HG03135 (cell line): ENCODE data around the gene TRAPPC3.
A peak's percentile ranks its signal among the peaks of the same experiment; 100 is the strongest.

ENCODE experiments used
- ATAC-seq: cut with Tn5 transposase; IDR thresholded peaks from one replicate; pipeline ENCODE4 v1.9.1; 2021; ENCODE audit warnings: mild to moderate bottlenecking, moderate library complexity; ENCODE audit not compliant: unreplicated experiment

Gene TRAPPC3

GRCh38 chr1:36154335-36154734 lies 5.0 kb upstream of the TRAPPC3 start:
- no peak for ATAC-seq

GRCh38 chr1:36153476-36153875 lies 4.2 kb upstream of the TRAPPC3 start:
- ATAC-seq, result no peak

GRCh38 chr1:36151845-36152203 lies 2.5 kb upstream of the TRAPPC3 start:
- ATAC-seq, result no peak

GRCh38 chr1:36151134-36151844 lies 2.0 kb upstream of the TRAPPC3 start:
- ATAC-seq, result no peak

GRCh38 chr1:36150296-36151133 lies 1.2 kb upstream of the TRAPPC3 start:
- peak; percentile 42 for ATAC-seq

- ATAC-seq, result no peak
These were observed 648 bp upstream of the TRAPPC3 start for GRCh38 chr1:36149973-36150295.

- ATAC-seq, result no peak
These were observed 457 bp downstream of the TRAPPC3 start for GRCh38 chr1:36148821-36149236.

GRCh38 chr1:36144413-36144812 lies 4.9 kb downstream of the TRAPPC3 start:
- ATAC-seq, result no peak

- ATAC-seq, result no peak
These were observed 5.9 kb downstream of the TRAPPC3 start for GRCh38 chr1:36143424-36143823.

GRCh38 chr1:36142121-36142520 lies 7.2 kb downstream of the TRAPPC3 start:
- no peak for ATAC-seq

- no peak for ATAC-seq
These were observed 9.8 kb downstream of the TRAPPC3 start for GRCh38 chr1:36139521-36139920.

GRCh38 chr1:36137776-36138175 lies 11.5 kb downstream of the TRAPPC3 start:
- no peak for ATAC-seq

GRCh38 chr1:36137226-36137625 lies 12.1 kb downstream of the TRAPPC3 start:
- ATAC-seq, result no peak

GRCh38 chr1:36136535-36136934 lies 12.8 kb downstream of the TRAPPC3 start:
- ATAC-seq, result no peak

GRCh38 chr1:36135796-36136195 lies 13.5 kb downstream of the TRAPPC3 start:
- no peak for ATAC-seq

- ATAC-seq, result no peak
These were observed 14.0 kb downstream of the TRAPPC3 start for GRCh38 chr1:36135330-36135667.

- ATAC-seq, result no peak
These were observed 14.6 kb downstream of the TRAPPC3 start for GRCh38 chr1:36134505-36135329.

GRCh38 chr1:36134031-36134430 lies 15.3 kb downstream of the TRAPPC3 start:
- no peak for ATAC-seq

GRCh38 chr1:36133484-36133883 lies 15.8 kb downstream of the TRAPPC3 start:
- ATAC-seq, result no peak

GRCh38 chr1:36132029-36132428 lies 17.3 kb downstream of the TRAPPC3 start:
- no peak for ATAC-seq

- no peak for ATAC-seq
These were observed 20.4 kb downstream of the TRAPPC3 start for GRCh38 chr1:36128905-36129206.
